WTC11 (cell line): ENCODE data around the gene FITM2. TPM values are rescaled to one million over a fixed set of nuclear protein-coding genes. Genes with fewer than 3 reads are reported as not detected.

Source experiments
- ATAC-seq: fragments of 200-7000 bp; cut with Tn5 transposase; 2 replicates; pipeline ENCODE4 v1.10.0; 2021; ENCODE audit warnings: mild to moderate bottlenecking, moderate library complexity
- CTCF ChIA-PET: fragments of 300-600 bp; sonication (Branson Sonifier 250); formaldehyde crosslinking; loops from one replicate; lab custom pipeline; 2021; ENCODE audit warnings: antibody characterized with exemption; lab: Charles Lee
- POLR2A ChIA-PET: fragments of 350-600 bp; sonication (Branson Sonifier 250); formaldehyde crosslinking; loops from one replicate; lab custom pipeline; 2021; ENCODE audit warnings: antibody characterized with exemption; lab: Charles Lee
- DNase-seq: peaks from one replicate; pipeline ENCODE4 v3.0.0; 2021; ENCODE audit warnings: low spot score
- H3K27ac Mint-ChIP-seq: 2 replicates; pipeline ENCODE4 v1.8.0; 2021; ENCODE audit warnings: mixed read lengths
- H3K27me3 Mint-ChIP-seq: 2 replicates; pipeline ENCODE4 v1.8.0; 2021; ENCODE audit warnings: low read depth, mild to moderate bottlenecking, moderate library complexity, mixed read lengths
- H3K36me3 Mint-ChIP-seq: 2 replicates; pipeline ENCODE4 v1.8.0; 2021; ENCODE audit warnings: mixed read lengths
- H3K4me1 Mint-ChIP-seq: 2 replicates; pipeline ENCODE4 v1.8.0; 2022; ENCODE audit warnings: mixed read lengths
- H3K4me3 Mint-ChIP-seq: 2 replicates; pipeline ENCODE4 v1.8.0; 2021; ENCODE audit warnings: mild to moderate bottlenecking, moderate library complexity, mixed read lengths
- H3K9me3 Mint-ChIP-seq: 2 replicates; pipeline ENCODE4 v1.8.0; 2021; ENCODE audit warnings: mixed read lengths
- CBFB ChIP-seq: sonication (generic); formaldehyde crosslinking; IDR thresholded peaks from 2 replicates; pipeline ENCODE4 v1.8.1; 2022; ENCODE audit warnings: mild to moderate bottlenecking, low read depth, missing genetic modification reagents
- E2F5 ChIP-seq: sonication (generic); formaldehyde crosslinking; IDR thresholded peaks from 2 replicates; pipeline ENCODE4 v1.8.1; 2022; ENCODE audit warnings: mild to moderate bottlenecking, moderate library complexity, missing genetic modification reagents
- EMX1 ChIP-seq: fragments of 250-450 bp; sonication (Bioruptor Pico); IDR thresholded peaks from 2 replicates; pipeline ENCODE4 v1.8.0; 2021; ENCODE audit warnings: mild to moderate bottlenecking
- ESRRA ChIP-seq: sonication (generic); formaldehyde crosslinking; IDR thresholded peaks from 2 replicates; pipeline ENCODE4 v1.8.1; 2022; ENCODE audit warnings: mild to moderate bottlenecking, missing genetic modification reagents, borderline replicate concordance
- FOXJ3 ChIP-seq: sonication (generic); formaldehyde crosslinking; IDR thresholded peaks from 2 replicates; pipeline ENCODE4 v1.9.0; 2021; ENCODE audit warnings: missing genetic modification reagents, mild to moderate bottlenecking, borderline replicate concordance
- FOXK1 ChIP-seq: sonication (generic); formaldehyde crosslinking; IDR thresholded peaks from 2 replicates; pipeline ENCODE4 v1.8.0; 2022; ENCODE audit warnings: mild to moderate bottlenecking, moderate library complexity, missing genetic modification reagents
- FOXP4 ChIP-seq: sonication (generic); formaldehyde crosslinking; IDR thresholded peaks from 2 replicates; pipeline ENCODE4 v1.8.0; 2022; ENCODE audit warnings: mild to moderate bottlenecking, missing genetic modification reagents
- GTF2I ChIP-seq: fragments of 250-450 bp; sonication (Bioruptor Pico); conservative IDR thresholded peaks from 2 replicates; pipeline ENCODE4 v1.4.0; 2021; ENCODE audit warnings: mild to moderate bottlenecking
- HMGA2 ChIP-seq: fragments of 250-450 bp; sonication (Bioruptor Pico); IDR thresholded peaks from 2 replicates; pipeline ENCODE4 v1.4.0; 2021; ENCODE audit warnings: mild to moderate bottlenecking, moderate library complexity
- JAZF1 ChIP-seq: fragments of 250-450 bp; sonication (Bioruptor Pico); IDR thresholded peaks from 2 replicates; pipeline ENCODE4 v1.9.0; 2021; ENCODE audit warnings: moderate library complexity, mild to moderate bottlenecking, inconsistent platforms
- JUN ChIP-seq: sonication (generic); formaldehyde crosslinking; IDR thresholded peaks from 2 replicates; pipeline ENCODE4 v1.8.0; 2023; ENCODE audit warnings: mild to moderate bottlenecking, missing genetic modification reagents
- MXD4 ChIP-seq: fragments of 250-450 bp; sonication (Bioruptor Pico); IDR thresholded peaks from 2 replicates; pipeline ENCODE4 v1.8.0; 2021; ENCODE audit warnings: mild to moderate bottlenecking, moderate library complexity, borderline replicate concordance
- MYBL2 ChIP-seq: sonication (generic); formaldehyde crosslinking; IDR thresholded peaks from 2 replicates; pipeline ENCODE4 v1.8.1; 2023; ENCODE audit warnings: mild to moderate bottlenecking, moderate library complexity, missing genetic modification reagents
- NFE2L1 ChIP-seq: sonication (generic); formaldehyde crosslinking; IDR thresholded peaks from 2 replicates; pipeline ENCODE4 v1.8.1; 2023; ENCODE audit warnings: missing genetic modification reagents
- NFYB ChIP-seq: sonication (generic); formaldehyde crosslinking; conservative IDR thresholded peaks from 2 replicates; pipeline ENCODE4 v1.8.0; 2022; ENCODE audit warnings: low read depth, missing genetic modification reagents
- TEAD4 ChIP-seq: sonication (generic); formaldehyde crosslinking; IDR thresholded peaks from 2 replicates; pipeline ENCODE4 v1.8.0; 2022; ENCODE audit warnings: mild to moderate bottlenecking, missing genetic modification reagents
- ZNF121 ChIP-seq: sonication (generic); formaldehyde crosslinking; IDR thresholded peaks from 2 replicates; pipeline ENCODE4 v1.8.0; 2023; ENCODE audit warnings: missing genetic modification reagents
- ZNF219 ChIP-seq: sonication (generic); formaldehyde crosslinking; IDR thresholded peaks from 2 replicates; pipeline ENCODE4 v1.8.0; 2023; ENCODE audit warnings: missing genetic modification reagents, mild to moderate bottlenecking, borderline replicate concordance
- ZNF396 ChIP-seq: fragments of 250-450 bp; sonication (Bioruptor Pico); IDR thresholded peaks from 2 replicates; pipeline ENCODE4 v1.8.0; 2021; ENCODE audit warnings: mild to moderate bottlenecking, moderate library complexity, borderline replicate concordance
- total RNA-seq: library from RNA; stranded (reverse); gene quantifications from 3 replicates; pipeline ENCODE4 v1.2.3, GENCODE V29; 2021
- TF ChIP-seq, protein P1 (sequence below): sonication (generic); formaldehyde crosslinking; IDR thresholded peaks from 2 replicates; pipeline ENCODE4 v1.8.0; 2023; ENCODE audit warnings: missing genetic modification reagents
- TF ChIP-seq, protein P2 (sequence below): sonication (generic); formaldehyde crosslinking; IDR thresholded peaks from 2 replicates; pipeline ENCODE4 v1.8.1; 2023; ENCODE audit warnings: mild to moderate bottlenecking, missing genetic modification reagents, moderate library complexity
- TF ChIP-seq, protein P3 (sequence below): fragments of 250-450 bp; sonication (Bioruptor Pico); IDR thresholded peaks from 2 replicates; pipeline ENCODE4 v1.9.0; 2021; ENCODE audit warnings: mild to moderate bottlenecking, borderline replicate concordance
- TF ChIP-seq, protein P4 (sequence below): sonication (generic); formaldehyde crosslinking; IDR thresholded peaks from 2 replicates; pipeline ENCODE4 v1.8.0; 2023; ENCODE audit warnings: mild to moderate bottlenecking, missing genetic modification reagents

Gene FITM2
- total RNA-seq, 1 experiment from 2014 or later: 2.0 TPM

DNA sequence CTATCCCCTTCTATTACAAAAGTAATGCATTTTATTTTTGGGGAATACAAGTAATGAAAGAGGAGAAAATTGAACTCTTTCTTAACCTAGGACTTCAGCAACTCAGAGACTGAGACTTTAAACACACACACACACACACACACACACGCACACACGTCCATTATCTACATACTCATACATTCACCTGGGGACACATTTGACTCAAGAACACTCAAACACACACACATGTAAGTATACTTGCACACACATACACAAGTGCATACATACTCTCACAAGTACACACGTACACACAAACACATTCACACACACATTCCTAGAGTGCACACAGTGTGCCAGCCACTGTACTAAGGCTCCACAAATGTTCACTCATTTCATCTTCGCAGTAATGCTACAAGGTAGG lies 23.7 kb upstream of the FITM2 start (continued):
- TF ChIP-seq, protein P1, sequence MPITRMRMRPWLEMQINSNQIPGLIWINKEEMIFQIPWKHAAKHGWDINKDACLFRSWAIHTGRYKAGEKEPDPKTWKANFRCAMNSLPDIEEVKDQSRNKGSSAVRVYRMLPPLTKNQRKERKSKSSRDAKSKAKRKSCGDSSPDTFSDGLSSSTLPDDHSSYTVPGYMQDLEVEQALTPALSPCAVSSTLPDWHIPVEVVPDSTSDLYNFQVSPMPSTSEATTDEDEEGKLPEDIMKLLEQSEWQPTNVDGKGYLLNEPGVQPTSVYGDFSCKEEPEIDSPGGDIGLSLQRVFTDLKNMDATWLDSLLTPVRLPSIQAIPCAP (CRISPR knock-in tag): no peak
- TF ChIP-seq JAZF1: no peak
- TF ChIP-seq EMX1: no peak
- TF ChIP-seq TEAD4 (CRISPR knock-in tag): no peak
- TF ChIP-seq MYBL2 (CRISPR knock-in tag): no peak
- TF ChIP-seq, protein P2, sequence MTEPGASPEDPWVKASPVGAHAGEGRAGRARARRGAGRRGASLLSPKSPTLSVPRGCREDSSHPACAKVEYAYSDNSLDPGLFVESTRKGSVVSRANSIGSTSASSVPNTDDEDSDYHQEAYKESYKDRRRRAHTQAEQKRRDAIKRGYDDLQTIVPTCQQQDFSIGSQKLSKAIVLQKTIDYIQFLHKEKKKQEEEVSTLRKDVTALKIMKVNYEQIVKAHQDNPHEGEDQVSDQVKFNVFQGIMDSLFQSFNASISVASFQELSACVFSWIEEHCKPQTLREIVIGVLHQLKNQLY (CRISPR knock-in tag): no peak

GRCh38 chr20:44334306-44334705 lies 23.3 kb upstream of the FITM2 start:
- H3K36me3 Mint-ChIP-seq: no peaks in the 10 kb centered on the region
- TF ChIP-seq ZNF121 (CRISPR knock-in tag): no peak
- TF ChIP-seq NFE2L1: no peak
- no peak for TF ChIP-seq CBFB (CRISPR knock-in tag)
- TF ChIP-seq JUN: no peak
- TF ChIP-seq ESRRA (CRISPR knock-in tag): no peak
- no peak for TF ChIP-seq NFYB (CRISPR knock-in tag)
- TF ChIP-seq ZNF219 (CRISPR knock-in tag): no peak
- TF ChIP-seq, protein P3, sequence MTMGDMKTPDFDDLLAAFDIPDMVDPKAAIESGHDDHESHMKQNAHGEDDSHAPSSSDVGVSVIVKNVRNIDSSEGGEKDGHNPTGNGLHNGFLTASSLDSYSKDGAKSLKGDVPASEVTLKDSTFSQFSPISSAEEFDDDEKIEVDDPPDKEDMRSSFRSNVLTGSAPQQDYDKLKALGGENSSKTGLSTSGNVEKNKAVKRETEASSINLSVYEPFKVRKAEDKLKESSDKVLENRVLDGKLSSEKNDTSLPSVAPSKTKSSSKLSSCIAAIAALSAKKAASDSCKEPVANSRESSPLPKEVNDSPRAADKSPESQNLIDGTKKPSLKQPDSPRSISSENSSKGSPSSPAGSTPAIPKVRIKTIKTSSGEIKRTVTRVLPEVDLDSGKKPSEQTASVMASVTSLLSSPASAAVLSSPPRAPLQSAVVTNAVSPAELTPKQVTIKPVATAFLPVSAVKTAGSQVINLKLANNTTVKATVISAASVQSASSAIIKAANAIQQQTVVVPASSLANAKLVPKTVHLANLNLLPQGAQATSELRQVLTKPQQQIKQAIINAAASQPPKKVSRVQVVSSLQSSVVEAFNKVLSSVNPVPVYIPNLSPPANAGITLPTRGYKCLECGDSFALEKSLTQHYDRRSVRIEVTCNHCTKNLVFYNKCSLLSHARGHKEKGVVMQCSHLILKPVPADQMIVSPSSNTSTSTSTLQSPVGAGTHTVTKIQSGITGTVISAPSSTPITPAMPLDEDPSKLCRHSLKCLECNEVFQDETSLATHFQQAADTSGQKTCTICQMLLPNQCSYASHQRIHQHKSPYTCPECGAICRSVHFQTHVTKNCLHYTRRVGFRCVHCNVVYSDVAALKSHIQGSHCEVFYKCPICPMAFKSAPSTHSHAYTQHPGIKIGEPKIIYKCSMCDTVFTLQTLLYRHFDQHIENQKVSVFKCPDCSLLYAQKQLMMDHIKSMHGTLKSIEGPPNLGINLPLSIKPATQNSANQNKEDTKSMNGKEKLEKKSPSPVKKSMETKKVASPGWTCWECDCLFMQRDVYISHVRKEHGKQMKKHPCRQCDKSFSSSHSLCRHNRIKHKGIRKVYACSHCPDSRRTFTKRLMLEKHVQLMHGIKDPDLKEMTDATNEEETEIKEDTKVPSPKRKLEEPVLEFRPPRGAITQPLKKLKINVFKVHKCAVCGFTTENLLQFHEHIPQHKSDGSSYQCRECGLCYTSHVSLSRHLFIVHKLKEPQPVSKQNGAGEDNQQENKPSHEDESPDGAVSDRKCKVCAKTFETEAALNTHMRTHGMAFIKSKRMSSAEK: no peak
- TF ChIP-seq FOXJ3 (CRISPR knock-in tag): no peak
- no peak for TF ChIP-seq FOXP4
- TF ChIP-seq, protein P4, sequence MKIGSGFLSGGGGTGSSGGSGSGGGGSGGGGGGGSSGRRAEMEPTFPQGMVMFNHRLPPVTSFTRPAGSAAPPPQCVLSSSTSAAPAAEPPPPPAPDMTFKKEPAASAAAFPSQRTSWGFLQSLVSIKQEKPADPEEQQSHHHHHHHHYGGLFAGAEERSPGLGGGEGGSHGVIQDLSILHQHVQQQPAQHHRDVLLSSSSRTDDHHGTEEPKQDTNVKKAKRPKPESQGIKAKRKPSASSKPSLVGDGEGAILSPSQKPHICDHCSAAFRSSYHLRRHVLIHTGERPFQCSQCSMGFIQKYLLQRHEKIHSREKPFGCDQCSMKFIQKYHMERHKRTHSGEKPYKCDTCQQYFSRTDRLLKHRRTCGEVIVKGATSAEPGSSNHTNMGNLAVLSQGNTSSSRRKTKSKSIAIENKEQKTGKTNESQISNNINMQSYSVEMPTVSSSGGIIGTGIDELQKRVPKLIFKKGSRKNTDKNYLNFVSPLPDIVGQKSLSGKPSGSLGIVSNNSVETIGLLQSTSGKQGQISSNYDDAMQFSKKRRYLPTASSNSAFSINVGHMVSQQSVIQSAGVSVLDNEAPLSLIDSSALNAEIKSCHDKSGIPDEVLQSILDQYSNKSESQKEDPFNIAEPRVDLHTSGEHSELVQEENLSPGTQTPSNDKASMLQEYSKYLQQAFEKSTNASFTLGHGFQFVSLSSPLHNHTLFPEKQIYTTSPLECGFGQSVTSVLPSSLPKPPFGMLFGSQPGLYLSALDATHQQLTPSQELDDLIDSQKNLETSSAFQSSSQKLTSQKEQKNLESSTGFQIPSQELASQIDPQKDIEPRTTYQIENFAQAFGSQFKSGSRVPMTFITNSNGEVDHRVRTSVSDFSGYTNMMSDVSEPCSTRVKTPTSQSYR (CRISPR knock-in tag): no peak
- no peak for TF ChIP-seq GTF2I (CRISPR knock-in tag)
- TF ChIP-seq FOXK1 (CRISPR knock-in tag): no peak
- no peak for TF ChIP-seq MXD4 (CRISPR knock-in tag)
- TF ChIP-seq E2F5 (CRISPR knock-in tag): no peak
- no peak for TF ChIP-seq ZNF396 (CRISPR knock-in tag)
- no peak for TF ChIP-seq HMGA2 (CRISPR knock-in tag)
- TF ChIP-seq, all 79 proteins: peak for 0
- POLR2A ChIA-PET: no interaction called here
- DNase-seq (no peak), ATAC-seq (no peak)
- Mint-ChIP-seq H3K27me3 (no peaks in the 10 kb centered on the region; the same call in 1 of the 2 replicates), H3K9me3 (no peaks in the 10 kb centered on the region), H3K4me3 (no peak overlapping the region), H3K27ac (no peak overlapping the region), H3K4me1 (peaks cover 20% of the 10 kb centered on the region)
- CTCF ChIA-PET: no interaction called here
